ENCODE measurements around the gene CD151.
A peak's percentile ranks its signal among the peaks of the same experiment; 100 is the strongest.

GRCh38 chr11:868394-868793 lies 35.6 kb downstream of the CD151 start:
- TF ChIP-seq, protein P1, sequence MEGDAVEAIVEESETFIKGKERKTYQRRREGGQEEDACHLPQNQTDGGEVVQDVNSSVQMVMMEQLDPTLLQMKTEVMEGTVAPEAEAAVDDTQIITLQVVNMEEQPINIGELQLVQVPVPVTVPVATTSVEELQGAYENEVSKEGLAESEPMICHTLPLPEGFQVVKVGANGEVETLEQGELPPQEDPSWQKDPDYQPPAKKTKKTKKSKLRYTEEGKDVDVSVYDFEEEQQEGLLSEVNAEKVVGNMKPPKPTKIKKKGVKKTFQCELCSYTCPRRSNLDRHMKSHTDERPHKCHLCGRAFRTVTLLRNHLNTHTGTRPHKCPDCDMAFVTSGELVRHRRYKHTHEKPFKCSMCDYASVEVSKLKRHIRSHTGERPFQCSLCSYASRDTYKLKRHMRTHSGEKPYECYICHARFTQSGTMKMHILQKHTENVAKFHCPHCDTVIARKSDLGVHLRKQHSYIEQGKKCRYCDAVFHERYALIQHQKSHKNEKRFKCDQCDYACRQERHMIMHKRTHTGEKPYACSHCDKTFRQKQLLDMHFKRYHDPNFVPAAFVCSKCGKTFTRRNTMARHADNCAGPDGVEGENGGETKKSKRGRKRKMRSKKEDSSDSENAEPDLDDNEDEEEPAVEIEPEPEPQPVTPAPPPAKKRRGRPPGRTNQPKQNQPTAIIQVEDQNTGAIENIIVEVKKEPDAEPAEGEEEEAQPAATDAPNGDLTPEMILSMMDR (conservative IDR thresholded peaks at IDR 0.05; ENCODE audit: low read depth in 2 of 2), result no peak
- TF ChIP-seq POLR2AphosphoS5 (IDR thresholded peaks at IDR 0.05; ENCODE audit: low read depth) (0 out of 2 replicates have a peak, but pooled peaks have one; percentile 15), JUNB (IDR thresholded peaks at IDR 0.05; ENCODE audit: unreplicated experiment) (no peak), EZH2phosphoT487 (IDR thresholded peaks at IDR 0.05; ENCODE audit: unreplicated experiment) (no peak), NANOG (IDR thresholded peaks at IDR 0.05; ENCODE audit: borderline replicate concordance) (no peak), EZH2 (IDR thresholded peaks at IDR 0.05; ENCODE audit: low read depth, unreplicated experiment) (no peak)
